Amniotic epithelial cell (primary cell): ENCODE measurements around the gene CFAP100.

Source experiments
- DNase-seq: peaks from one replicate; pipeline ENCODE4 v3.0.0-alpha.2; 2010; ENCODE audit warnings: low read depth

CFAP100 gene

GRCh38 chr3:126442856-126443242 lies 48.1 kb downstream of the CFAP100 start:
- no peak for DNase-seq

GRCh38 chr3:126445506-126445905 lies 50.8 kb downstream of the CFAP100 start:
- no peak for DNase-seq

DNA sequence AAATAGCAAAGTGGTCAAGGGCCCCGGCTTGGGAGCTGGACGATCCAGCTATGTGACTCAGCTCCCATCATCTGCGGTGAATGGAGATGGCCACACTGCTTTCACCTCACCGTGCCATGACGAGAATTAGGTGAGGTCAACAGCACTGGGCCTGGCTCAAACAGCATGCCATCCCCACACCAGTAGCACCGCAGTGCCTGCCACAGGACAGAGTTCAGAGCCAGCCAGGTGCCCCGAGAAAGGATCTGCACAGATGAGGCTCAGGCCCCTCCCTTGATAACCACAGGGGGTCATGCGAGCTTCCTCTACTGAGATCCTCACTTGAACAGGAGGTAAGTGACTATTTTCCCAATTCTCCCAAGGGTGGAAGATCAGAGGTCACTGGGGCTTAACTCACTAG lies 51.6 kb downstream of the CFAP100 start:
- no peak for DNase-seq

DNA sequence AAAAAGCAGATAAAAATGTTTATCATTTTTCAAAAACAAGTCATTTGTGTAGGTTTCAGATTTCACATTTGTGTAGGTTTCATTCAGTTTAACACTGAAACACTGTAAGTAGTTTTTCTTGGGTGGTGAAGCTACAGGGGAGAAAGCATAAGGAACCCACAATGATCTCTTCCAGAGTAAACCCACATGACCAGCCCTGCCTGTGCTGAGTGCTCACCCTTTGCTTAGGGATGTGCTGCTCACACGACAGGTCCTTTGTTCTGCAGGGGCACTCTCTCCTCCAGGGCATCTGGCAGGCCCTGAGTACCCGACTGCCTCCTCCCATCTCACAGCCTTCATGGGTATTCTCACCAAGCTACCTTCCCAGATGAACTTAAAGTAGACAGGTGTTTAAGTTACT lies 52.1 kb downstream of the CFAP100 start:
- DNase-seq, result no peak

DNA sequence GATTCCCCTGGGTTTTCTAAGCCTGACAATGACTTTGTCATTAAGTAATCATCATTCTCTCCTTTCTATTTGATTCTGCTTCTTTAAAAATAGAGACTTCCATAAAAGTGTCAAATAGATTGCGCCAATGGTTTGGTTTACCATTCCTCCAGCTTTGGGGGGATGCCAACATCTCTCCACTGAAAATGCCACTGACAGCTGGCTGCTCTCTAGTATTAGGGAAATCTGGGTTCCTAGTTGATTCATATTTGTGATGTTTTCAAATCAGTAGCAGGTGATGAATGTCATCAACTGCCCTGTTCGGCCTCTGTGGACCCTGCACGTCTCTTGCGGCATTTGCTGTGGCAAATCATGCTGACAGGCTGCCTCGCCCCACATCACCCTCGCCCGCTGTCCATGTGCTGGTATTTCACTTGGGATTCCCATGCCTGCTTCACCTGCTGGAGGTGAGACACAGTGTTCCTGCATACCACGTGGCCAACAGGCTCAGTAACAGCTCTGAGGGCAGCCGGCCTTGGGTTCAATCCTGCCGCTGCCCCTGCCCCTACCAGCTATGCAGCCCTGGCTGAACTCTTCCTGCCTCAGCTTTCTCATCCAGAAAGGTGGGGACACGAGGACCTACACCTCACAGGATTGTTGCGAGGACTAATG lies 52.9 kb downstream of the CFAP100 start:
- DNase-seq, result no peak

- DNase-seq, result no peak
Measured at GRCh38 chr3:126448136-126448892, 53.6 kb downstream of the CFAP100 start.

DNA sequence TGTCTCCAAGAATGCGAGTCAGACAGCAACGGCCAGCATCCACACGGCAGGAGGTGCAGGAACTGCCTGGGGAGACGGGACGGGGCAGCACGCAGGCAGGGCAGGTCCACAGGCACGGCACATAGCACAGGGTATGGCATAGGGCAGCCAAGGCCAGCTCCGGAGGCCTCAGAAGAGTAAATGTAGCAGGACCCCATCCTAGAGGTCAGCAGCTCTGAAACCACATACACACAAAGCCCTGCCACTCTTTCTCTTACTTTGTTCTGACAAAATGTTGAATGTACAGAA lies 54.1 kb downstream of the CFAP100 start:
- no peak for DNase-seq

DNA sequence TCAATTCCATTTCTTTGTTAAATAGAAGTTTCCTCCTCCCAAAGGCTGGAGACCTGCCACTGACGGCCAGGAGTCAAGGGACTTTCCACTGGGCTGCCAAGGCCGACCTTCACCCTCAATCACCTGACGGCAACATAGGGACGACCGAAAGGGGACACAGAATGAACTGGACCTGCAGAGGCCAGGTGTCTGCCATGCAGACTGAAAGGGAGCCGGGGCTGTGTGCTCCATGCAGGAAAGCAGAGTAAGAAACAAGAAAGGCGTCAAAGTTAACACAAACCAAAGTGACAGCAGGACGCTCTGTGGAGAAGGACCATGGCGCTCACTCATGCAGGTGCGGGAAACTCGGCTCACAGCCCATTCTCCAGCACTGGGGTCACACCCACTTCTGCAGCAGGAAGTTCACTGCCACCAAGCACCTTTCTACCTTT lies 54.9 kb downstream of the CFAP100 start:
- DNase-seq, result no peak

DNA sequence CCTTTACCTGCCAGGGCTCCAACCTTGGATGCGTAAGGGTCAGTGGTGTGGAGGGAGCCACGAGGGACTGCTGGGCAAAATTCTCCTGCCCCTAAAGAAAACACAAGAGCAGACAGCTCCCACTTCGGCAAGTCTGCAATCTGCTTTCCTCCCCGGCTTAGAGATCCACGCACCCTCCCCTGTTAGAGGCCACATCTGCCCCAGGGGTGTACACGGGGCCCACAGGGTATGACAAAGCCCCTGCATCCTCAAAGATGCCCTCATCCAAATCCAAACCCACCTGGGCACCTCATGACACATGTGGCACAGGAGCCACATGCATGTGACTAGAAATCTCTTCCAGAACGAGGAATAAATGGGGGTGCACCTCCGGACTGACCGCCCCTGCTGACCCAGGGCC lies 55.5 kb downstream of the CFAP100 start:
- no peak for DNase-seq

DNA sequence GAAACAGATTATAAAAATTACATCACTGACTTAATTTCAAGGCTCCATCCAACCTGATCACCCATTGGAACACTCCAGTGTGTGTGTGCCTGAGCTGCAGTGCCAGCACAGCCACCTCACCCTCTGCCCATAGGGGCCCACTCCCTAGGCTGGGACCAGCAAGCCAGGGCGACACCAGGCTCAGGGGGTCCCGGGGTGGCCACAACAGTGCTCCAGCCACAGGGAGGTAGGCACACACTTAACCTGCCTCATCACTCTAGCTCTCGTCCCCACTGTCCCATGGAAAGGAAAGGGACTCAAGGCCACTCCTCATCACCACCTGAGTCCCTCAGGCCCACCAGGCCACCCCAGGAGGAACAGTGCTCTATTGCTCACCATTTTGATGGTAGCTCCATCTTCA lies 56.0 kb downstream of the CFAP100 start:
- no peak for DNase-seq

- DNase-seq, result no peak
Measured at GRCh38 chr3:126451511-126451910, 56.8 kb downstream of the CFAP100 start.

DNA sequence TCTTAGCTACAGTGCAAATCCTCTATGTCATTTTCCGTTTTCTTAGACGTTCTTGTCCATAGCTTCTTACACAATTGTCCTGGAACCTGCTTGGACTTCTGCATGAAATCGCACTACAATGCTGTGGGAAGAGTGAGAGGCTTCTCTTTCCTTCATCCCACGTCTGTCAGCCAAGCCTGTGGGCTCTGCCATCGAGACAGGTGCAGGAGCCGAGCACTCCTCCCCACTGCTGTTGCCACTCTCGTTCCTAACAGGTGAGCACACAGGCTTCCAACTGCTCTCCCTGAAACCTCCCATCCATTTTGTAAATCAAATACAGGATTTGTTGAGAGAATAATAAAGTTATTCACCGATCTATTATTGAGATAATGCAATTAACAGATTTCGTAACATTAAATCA lies 57.5 kb downstream of the CFAP100 start:
- DNase-seq, result no peak

- DNase-seq, result no peak
Measured at GRCh38 chr3:126454025-126454424, 59.3 kb downstream of the CFAP100 start.

GRCh38 chr3:126454437-126455198 lies 59.9 kb downstream of the CFAP100 start:
- no peak for DNase-seq

DNA sequence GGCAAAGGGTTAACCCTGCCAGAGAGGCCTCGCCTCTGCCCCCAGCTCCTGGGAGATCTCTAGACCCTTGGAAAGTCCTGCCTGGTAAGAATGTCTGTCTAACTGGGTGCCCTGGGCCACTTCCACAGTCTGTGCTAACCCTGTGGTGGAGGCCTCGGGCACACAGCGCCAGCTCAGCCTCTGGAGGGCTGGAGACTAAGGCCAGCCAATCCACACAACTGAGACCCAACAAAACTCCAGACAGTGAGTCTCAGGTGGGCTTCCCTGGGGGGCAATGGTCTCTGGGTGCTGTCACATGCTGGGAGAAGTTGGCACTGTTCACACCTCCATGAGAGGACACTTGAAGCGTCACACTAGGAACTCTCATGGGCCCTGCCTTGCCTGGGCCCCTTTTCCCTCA lies 61.5 kb downstream of the CFAP100 start:
- DNase-seq, result no peak

- DNase-seq, result no peak
Measured at GRCh38 chr3:126456766-126457388, 62.2 kb downstream of the CFAP100 start.

GRCh38 chr3:126459111-126459762 lies 64.5 kb downstream of the CFAP100 start:
- no peak for DNase-seq

GRCh38 chr3:126459763-126460127 lies 65.0 kb downstream of the CFAP100 start:
- no peak for DNase-seq

GRCh38 chr3:126460381-126460780 lies 65.7 kb downstream of the CFAP100 start:
- no peak for DNase-seq

- no peak for DNase-seq
Measured at GRCh38 chr3:126461450-126462070, 66.9 kb downstream of the CFAP100 start.

- DNase-seq, result no peak
Measured at GRCh38 chr3:126463521-126463920, 68.8 kb downstream of the CFAP100 start.

- no peak for DNase-seq
Measured at GRCh38 chr3:126464093-126464492, 69.4 kb downstream of the CFAP100 start.
